DND-41 (cell line): ENCODE measurements around the gene NYNRIN.

Source experiments
- ATAC-seq: fragments of 200-7000 bp; cut with Tn5 transposase; 3 replicates; pipeline ENCODE4 v1.9.1; 2021; ENCODE audit warnings: low read depth; ENCODE audit not compliant: insufficient read depth
- DNase-seq: peaks from one replicate; pipeline ENCODE4 v3.0.0-alpha.2; 2020
- H2AFZ ChIP-seq: 2 replicates; pipeline ENCODE4 v1.6.0; 2012; ENCODE audit warnings: low read depth, low read length
- H3K27ac ChIP-seq: 2 replicates; pipeline ENCODE4 v1.5.1; 2012; ENCODE audit warnings: low read length, inconsistent platforms
- H3K27me3 ChIP-seq: fragments of 200-600 bp; sonication (generic); 2 replicates; pipeline ENCODE4 v1.6.0; 2012; ENCODE audit warnings: low read length, mild to moderate bottlenecking, inconsistent platforms; ENCODE audit not compliant: insufficient read depth, poor library complexity
- H3K36me3 ChIP-seq: 2 replicates; pipeline ENCODE4 v1.5.1; 2012; ENCODE audit warnings: low read length, inconsistent platforms; ENCODE audit not compliant: insufficient read depth
- H3K4me1 ChIP-seq: 2 replicates; pipeline ENCODE4 v1.5.1; 2012; ENCODE audit warnings: mild to moderate bottlenecking, low read length; ENCODE audit not compliant: insufficient read depth
- H3K4me2 ChIP-seq: 2 replicates; pipeline ENCODE4 v1.6.0; 2012; ENCODE audit warnings: mild to moderate bottlenecking, moderate library complexity, low read length, inconsistent platforms; ENCODE audit not compliant: insufficient read depth
- H3K4me3 ChIP-seq, 2 experiments: fragments of 200-600 bp in 1 of 2; shearing (Covaris generic) in 1 of 2; 2 replicates each; pipeline ENCODE4 v1.5.1; 2012 to 2016; ENCODE audit warnings: inconsistent platforms in 2 of 2, low read length in 2 of 2, mild to moderate bottlenecking in 2 of 2, low read depth in 1 of 2, moderate library complexity in 1 of 2
- H3K79me2 ChIP-seq: 2 replicates; pipeline ENCODE4 v1.6.0; 2012; ENCODE audit warnings: low read length, inconsistent platforms; ENCODE audit not compliant: insufficient read depth
- H3K9ac ChIP-seq: 2 replicates; pipeline ENCODE4 v1.6.0; 2012; ENCODE audit warnings: low read depth, mild to moderate bottlenecking, inconsistent platforms, low read length, moderate library complexity
- H3K9me3 ChIP-seq: 2 replicates; pipeline ENCODE4 v1.5.1; 2012; ENCODE audit warnings: low read length, moderate library complexity, mild to moderate bottlenecking, inconsistent platforms; ENCODE audit not compliant: insufficient read depth, severe bottlenecking
- H4K20me1 ChIP-seq: 2 replicates; pipeline ENCODE4 v1.6.0; 2012; ENCODE audit warnings: low read length; ENCODE audit not compliant: insufficient read depth
- EZH2 ChIP-seq: IDR thresholded peaks from 3 replicates; pipeline ENCODE4 v1.6.1; 2012; ENCODE audit warnings: borderline replicate concordance, low read depth, mild to moderate bottlenecking, moderate library complexity, low read length, inconsistent platforms; ENCODE audit not compliant: severe bottlenecking
- TF ChIP-seq, protein P1 (sequence below): IDR thresholded peaks from 2 replicates; pipeline ENCODE4 v1.5.1; 2012; ENCODE audit warnings: borderline replicate concordance, low read length, moderate library complexity, mild to moderate bottlenecking; ENCODE audit not compliant: poor library complexity, severe bottlenecking; ENCODE audit errors: extremely low read depth

NYNRIN gene

DNA sequence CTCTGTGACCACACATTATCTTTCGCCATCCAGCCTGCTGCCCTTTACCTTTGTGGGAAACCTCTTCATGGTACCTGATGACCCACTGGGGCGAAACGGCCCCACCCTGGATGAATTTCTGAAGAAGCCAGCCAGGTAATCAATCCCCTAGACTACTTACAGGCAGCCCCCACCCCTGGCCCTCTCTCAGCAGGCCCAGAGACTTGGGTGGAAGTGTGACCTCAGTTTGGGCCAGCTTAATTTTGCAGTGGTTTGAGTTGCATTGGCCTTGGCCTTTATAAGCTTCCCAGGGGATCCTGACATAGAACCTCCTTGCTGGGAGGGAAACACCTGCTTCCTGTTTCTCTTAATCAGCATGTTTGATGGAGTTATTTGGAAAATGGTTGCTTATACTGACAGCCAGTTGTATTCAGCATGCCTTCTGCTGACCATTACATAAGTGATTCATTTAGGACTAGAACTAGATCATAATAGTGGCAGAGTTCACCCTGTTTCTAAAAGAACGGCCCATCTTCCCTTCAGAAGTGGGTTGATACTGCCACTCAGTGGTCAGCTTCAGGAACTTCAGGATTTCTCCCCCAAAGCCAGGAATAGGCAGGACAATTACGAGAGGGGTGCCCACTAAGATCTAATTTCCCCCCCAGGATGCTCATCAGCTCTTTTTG is 37.7 kb downstream of the NYNRIN start:
- Histone ChIP-seq H3K9ac (no peak overlapping the region), H3K36me3 (peaks cover 90% of the 10 kb centered on the region), H3K27ac (peak overlapping the region; percentile 59), H2AFZ (no peak overlapping the region), H3K79me2 (peaks cover 26% of the 10 kb centered on the region), H3K4me2 (no peak overlapping the region), H3K27me3 (no peaks in the 10 kb centered on the region), H4K20me1 (peaks cover 25% of the 10 kb centered on the region), H3K4me3 (no peak overlapping the region), H3K9me3 (no peaks in the 10 kb centered on the region), H3K4me1 (peaks cover 48% of the 10 kb centered on the region)
- peak; percentile 46 for ATAC-seq
- TF ChIP-seq EZH2: no peak
- TF ChIP-seq, protein P1, sequence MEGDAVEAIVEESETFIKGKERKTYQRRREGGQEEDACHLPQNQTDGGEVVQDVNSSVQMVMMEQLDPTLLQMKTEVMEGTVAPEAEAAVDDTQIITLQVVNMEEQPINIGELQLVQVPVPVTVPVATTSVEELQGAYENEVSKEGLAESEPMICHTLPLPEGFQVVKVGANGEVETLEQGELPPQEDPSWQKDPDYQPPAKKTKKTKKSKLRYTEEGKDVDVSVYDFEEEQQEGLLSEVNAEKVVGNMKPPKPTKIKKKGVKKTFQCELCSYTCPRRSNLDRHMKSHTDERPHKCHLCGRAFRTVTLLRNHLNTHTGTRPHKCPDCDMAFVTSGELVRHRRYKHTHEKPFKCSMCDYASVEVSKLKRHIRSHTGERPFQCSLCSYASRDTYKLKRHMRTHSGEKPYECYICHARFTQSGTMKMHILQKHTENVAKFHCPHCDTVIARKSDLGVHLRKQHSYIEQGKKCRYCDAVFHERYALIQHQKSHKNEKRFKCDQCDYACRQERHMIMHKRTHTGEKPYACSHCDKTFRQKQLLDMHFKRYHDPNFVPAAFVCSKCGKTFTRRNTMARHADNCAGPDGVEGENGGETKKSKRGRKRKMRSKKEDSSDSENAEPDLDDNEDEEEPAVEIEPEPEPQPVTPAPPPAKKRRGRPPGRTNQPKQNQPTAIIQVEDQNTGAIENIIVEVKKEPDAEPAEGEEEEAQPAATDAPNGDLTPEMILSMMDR: peak; percentile 79
- peak; percentile 53 for DNase-seq

DNA sequence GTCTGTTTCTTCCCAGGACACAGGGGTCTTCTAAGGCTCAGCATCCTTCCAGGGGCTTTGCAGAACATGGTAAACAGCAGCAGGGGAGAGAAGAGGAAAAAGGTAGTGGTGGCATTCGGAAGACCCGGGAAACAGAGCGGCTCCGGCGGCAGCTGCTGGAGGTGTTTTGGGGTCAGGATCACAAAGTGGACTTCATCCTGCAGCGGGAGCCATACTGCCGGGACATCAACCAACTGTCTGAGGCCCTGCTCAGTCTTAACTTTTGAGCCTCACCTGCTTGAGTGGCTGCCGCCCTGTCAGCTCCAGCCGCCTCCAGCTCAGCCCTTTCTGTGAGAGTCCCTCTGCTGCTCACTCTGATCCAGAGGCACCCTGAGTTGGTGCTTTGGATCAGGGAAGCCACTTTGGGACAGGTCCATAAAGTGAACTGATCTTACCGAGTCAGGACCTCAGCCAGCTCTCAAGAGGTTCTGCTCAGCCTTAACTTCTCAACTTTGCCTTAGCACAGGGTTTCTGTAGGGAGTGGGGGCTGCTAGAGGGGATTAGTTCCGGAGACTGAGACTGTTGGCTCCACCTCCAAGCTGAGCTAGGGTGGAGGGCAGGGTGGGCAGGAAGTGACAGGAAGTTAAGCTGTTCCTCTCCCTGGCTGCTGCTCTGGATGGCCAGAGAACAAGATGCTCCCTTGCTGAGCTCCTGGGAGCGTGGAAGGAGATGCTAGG is 38.4 kb downstream of the NYNRIN start:
- no peaks in the 10 kb centered on the region for H3K27me3 ChIP-seq
- H3K4me3 ChIP-seq: no peak overlapping the region
- no peak overlapping the region for H3K4me2 ChIP-seq
- peaks cover 28% of the 10 kb centered on the region for H3K79me2 ChIP-seq
- ATAC-seq (peak; percentile 61), DNase-seq (peak; percentile 69)
- peaks cover 47% of the 10 kb centered on the region for H3K4me1 ChIP-seq
- no peaks in the 10 kb centered on the region for H3K9me3 ChIP-seq
- H3K36me3 ChIP-seq: peaks cover 84% of the 10 kb centered on the region
- peak overlapping the region; percentile 7; the same call in 1 of the 2 replicates for H3K9ac ChIP-seq
- H2AFZ ChIP-seq: no peak overlapping the region
- TF ChIP-seq EZH2: no peak
- TF ChIP-seq, protein P1: no peak
- H3K27ac ChIP-seq: peak overlapping the region; percentile 59; the same call in 1 of the 2 replicates
- peaks cover 23% of the 10 kb centered on the region for H4K20me1 ChIP-seq

DNA sequence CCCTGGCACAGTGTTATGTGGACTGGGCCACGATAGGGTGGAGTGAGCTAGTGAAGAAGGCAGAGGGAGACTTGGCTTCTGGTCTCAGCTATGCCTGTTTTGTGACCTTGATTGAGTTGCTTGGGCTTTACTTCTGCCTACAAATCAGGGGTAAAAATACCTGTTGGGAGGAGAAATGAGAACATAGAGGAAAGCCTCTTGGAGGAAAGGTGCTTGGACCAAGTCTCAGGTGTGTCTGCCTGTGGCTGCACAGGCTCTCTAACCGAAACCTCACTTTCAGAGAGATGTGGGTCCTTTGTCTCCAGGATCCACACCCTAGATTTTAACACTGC is 38.9 kb downstream of the NYNRIN start:
- Histone ChIP-seq H3K4me2 (no peak overlapping the region), H3K36me3 (peaks cover 79% of the 10 kb centered on the region), H3K27ac (peak overlapping the region; percentile 59; the same call in 1 of the 2 replicates), H3K9me3 (no peaks in the 10 kb centered on the region), H3K27me3 (no peaks in the 10 kb centered on the region), H3K9ac (no peak overlapping the region), H4K20me1 (peaks cover 18% of the 10 kb centered on the region; the same call in 1 of the 2 replicates), H3K4me1 (peaks cover 45% of the 10 kb centered on the region), H3K79me2 (peaks cover 28% of the 10 kb centered on the region), H3K4me3 (no peak overlapping the region), H2AFZ (no peak overlapping the region)
- DNase-seq (no peak), ATAC-seq (no peak)
- no peak for TF ChIP-seq EZH2
- TF ChIP-seq, protein P1: no peak
